ENCODE results near the gene COL23A1. TPM values are rescaled to one million over a fixed set of nuclear protein-coding genes. Genes with fewer than 3 reads are reported as not detected.

The COL23A1 gene
- total RNA-seq, 4 donors from 2014 or later, result 0.44 to 0.65 (median 0.57) TPM; not detected in 1

DNA sequence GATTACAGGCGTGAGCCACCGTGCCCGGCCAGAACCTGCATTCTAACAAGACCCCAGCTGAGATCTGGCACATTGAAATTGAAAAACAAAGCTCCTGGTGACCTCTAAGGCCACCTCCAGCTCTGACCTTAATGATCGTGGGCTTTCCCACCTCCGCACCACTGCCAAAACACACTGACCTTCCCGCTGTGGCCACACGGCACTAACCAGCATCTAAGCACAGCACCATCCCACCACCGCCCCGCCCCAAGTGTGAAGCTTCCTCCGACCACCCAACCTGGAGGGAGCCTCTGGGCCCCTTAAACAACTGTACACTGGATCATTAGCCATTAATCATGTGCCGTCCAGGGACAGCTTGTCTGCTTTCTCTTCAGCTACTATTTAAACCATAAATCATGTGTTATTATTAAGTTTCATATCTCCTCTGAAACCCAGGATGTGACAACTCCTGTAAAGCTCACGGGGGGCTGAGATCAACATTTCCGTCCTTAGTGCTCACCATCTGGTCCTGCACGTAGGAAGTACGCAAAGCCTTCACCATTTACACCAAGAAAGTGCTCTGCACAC, 80.6 kb downstream of the COL23A1 start:
- TF ChIP-seq, protein P1, sequence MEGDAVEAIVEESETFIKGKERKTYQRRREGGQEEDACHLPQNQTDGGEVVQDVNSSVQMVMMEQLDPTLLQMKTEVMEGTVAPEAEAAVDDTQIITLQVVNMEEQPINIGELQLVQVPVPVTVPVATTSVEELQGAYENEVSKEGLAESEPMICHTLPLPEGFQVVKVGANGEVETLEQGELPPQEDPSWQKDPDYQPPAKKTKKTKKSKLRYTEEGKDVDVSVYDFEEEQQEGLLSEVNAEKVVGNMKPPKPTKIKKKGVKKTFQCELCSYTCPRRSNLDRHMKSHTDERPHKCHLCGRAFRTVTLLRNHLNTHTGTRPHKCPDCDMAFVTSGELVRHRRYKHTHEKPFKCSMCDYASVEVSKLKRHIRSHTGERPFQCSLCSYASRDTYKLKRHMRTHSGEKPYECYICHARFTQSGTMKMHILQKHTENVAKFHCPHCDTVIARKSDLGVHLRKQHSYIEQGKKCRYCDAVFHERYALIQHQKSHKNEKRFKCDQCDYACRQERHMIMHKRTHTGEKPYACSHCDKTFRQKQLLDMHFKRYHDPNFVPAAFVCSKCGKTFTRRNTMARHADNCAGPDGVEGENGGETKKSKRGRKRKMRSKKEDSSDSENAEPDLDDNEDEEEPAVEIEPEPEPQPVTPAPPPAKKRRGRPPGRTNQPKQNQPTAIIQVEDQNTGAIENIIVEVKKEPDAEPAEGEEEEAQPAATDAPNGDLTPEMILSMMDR (IDR thresholded peaks at IDR 0.05; ENCODE audit: low read depth), result no peak

DNA sequence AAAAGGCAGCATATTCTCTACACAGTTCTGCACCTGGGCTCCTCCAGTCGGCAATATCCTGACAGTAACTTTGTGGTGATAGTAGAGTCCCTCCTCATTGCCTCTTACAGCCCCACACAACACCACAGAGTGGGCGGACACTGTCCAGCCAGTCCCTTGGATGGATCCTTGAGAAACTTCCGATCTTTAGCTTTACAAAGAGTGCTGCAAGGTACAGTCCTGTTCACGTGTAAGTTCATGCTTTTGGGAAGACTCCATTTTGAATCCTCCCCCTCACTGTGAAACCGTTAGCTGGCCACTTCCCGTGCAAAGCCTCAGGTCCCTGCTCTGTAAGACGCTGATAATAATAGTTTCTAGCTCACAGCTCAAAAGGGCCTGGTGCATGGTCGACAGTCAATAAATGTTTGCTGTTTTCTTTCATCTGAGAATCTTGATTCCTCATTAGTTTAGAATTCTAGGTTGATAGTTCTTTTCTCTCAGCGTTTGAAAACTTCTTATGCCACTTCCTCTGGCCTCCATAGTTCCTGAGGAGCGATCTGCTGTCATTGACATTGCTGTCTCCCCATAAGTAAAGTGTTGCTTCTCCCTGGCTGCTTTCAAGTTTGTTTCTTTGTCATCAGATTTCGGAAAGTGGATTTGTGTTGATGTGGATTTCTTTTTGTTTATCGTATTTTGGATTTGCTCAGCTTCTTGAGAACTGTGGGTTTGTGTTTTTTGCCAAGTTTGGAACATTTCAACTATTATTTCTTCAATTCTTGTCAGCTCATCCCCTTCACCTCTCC, 82.9 kb downstream of the COL23A1 start:
- TF ChIP-seq, protein P1 (IDR thresholded peaks at IDR 0.05; ENCODE audit: low read depth), result no peak

DNA sequence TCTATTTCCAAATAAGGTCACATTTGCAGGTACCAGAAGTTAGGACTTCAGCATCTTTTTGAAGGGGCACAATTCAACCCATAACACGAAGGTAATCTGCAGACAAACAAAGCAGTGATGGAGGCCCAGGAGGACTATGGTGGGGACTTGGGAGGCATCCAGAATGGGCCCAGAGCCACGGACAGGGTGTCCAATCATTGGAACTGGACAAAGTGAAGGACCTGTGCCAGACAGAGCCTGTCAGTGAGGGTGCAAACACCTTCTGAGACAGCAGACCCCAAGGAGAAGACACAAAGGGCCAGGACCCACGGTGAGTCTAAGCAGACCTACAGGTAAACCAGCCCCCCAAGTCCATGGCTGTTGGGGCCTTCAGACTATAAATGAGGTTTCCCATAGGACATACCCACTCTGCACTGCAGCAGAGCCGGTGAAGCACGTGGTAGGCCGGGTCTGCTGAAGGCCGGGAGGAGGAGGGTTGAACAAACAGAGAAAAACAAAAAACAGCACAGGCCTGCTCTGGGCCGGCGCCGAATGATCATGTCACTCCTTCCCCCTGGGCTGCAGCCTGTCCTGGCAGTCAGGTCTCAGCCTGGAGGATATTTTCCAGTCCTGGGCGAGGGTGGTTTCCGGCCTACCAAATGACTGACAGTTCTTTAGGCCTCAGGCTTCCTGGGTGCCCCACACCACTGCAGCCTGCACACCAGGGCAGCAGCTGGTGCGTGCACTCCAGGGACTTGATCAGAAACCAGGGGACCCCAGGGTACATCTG, 84.4 kb downstream of the COL23A1 start:
- TF ChIP-seq, protein P1 (IDR thresholded peaks at IDR 0.05; ENCODE audit: low read depth), result no peak

DNA sequence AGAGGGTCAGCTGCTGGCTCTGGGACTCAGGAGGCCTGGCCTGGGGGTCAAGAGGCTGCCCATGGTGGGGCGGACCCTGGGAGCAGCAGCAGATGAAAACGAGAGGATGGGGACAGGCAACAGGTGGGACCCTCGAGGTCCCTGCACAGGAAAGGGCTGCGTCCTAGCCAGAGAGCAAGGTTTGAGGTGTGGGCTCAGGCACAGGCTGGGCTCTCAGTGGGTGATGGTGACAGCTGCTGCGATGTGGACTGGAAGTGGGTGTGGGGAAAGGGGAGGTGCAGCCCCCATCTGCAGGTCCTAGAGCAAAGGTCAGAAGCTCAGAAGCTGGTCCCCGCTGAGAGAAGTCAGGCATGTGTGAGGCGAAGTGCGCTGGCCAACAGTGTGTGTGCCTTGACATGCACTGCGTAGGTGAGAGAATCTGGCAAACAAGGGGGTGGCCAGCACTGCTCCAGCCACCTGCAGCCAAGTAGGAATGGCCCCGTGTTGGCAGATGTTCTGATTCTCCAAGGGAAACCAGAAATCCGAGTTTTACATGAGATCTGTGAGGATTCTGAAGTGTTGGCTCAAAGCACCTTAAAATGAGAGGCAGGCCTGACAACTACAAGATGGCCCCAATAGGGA, 85.7 kb downstream of the COL23A1 start:
- TF ChIP-seq, protein P1 (IDR thresholded peaks at IDR 0.05; ENCODE audit: low read depth), result no peak

DNA sequence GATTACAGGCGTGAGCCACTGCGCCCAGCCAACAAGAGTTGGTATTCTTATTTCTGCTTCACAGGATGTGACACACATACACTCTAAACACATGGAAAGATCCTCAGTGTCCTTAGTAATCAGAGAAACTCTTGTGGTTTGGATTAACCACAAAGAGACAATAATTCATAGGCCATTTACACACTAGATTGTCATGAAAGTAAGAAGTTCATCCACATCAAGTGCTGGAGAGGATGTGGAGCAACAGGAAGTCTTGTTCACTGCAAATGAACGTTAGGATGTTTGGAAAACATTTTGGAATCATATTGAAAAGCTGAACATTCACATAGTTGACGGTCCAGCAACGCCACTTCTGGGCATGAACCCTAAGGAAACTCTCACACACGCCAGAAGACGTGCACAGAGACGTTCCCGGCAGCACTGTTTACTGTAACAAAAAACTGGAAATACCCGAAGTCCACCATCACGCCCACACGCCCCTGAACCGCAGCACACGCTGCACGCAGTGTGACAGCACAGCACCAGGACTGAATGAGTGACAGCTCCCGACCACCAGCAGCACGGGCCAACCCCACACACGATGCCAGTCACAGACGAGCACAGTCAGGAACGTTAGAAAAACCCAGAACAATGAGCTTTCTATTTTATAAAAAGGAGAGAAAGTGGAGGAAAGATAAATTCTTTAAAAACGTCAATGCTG, 87.6 kb downstream of the COL23A1 start:
- TF ChIP-seq, protein P1 (IDR thresholded peaks at IDR 0.05; ENCODE audit: low read depth), result no peak

DNA sequence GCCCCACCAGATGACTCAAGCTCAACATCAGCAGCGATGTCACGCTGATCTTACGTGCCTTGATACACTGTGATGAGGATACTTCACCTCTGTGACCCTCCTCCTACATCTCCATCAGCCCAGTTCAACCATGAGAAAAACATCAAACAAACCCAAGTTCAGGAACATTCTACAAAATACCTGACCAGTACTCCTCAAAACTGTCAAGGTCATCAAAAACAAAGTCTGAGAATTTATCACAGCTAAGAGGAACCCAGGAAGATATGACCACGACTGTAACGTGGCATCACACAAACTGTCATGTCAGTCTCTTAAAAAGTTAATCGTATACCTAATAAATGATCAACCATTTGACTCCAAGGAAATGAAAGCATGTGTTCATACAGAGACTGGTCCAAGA, 90.8 kb downstream of the COL23A1 start:
- TF ChIP-seq, protein P1 (IDR thresholded peaks at IDR 0.05; ENCODE audit: low read depth), result no peak
